Endothelial cell of umbilical vein (primary cell): ENCODE measurements around the gene AUTS2. TPM values are rescaled to one million over a fixed set of nuclear protein-coding genes. Genes with fewer than 3 reads are reported as not detected.

ENCODE experiments used
- BruUV-seq: library from RNA; stranded (reverse); fragments of 400-500 nt; replicated peaks from 2 replicates; lab custom pipeline; 2021; lab: Mats Ljungman, UMichigan
- CTCF ChIA-PET: fragments of 300-600, 350-600 bp; sonication (Branson Sonifier 250); formaldehyde crosslinking; loops from one replicate; lab custom pipeline; 2021; ENCODE audit warnings: antibody characterized with exemption, inconsistent platforms; lab: Charles Lee
- POLR2A ChIA-PET: fragments of 300-600, 350-600 bp; sonication (Branson Sonifier 250); formaldehyde crosslinking; loops from one replicate; lab custom pipeline; 2021; ENCODE audit warnings: antibody characterized with exemption, inconsistent platforms; lab: Charles Lee
- DNase-seq: peaks from one replicate; pipeline ENCODE4 v3.0.0-alpha.2; 2011; ENCODE audit warnings: low read depth, low spot score
- FAIRE-seq: peaks from 2 replicates; lab custom pipeline; 2011; peaks lifted over from hg19 to GRCh38; lab: Jason Lieb, UNC
- H2AFZ ChIP-seq: 2 replicates; pipeline ENCODE4 v1.6.0; 2012; ENCODE audit warnings: low read depth, low read length, control low read depth, inconsistent platforms
- H3K27ac ChIP-seq: 2 replicates; pipeline ENCODE4 v1.5.1; 2011; ENCODE audit warnings: low read depth, mild to moderate bottlenecking, control low read depth, low read length, moderate library complexity; ENCODE audit not compliant: insufficient read depth
- H3K27me3 ChIP-seq, 2 experiments: 2 replicates each; pipeline versions ENCODE4 v1.6.0 to v1.6.1; 2011; ENCODE audit warnings: low read length in 2 of 2, mixed read lengths in 1 of 2; ENCODE audit not compliant: control insufficient read depth in 2 of 2, insufficient read depth in 2 of 2
- H3K36me3 ChIP-seq, 2 experiments: 2 replicates in 1 of 2; 3 replicates in 1 of 2; pipeline ENCODE4 v1.5.1; 2011; ENCODE audit warnings: low read length in 2 of 2, mild to moderate bottlenecking in 1 of 2, moderate library complexity in 1 of 2; ENCODE audit not compliant: control insufficient read depth in 2 of 2, insufficient read depth in 2 of 2; ENCODE audit errors: extremely low read depth in 1 of 2
- H3K4me1 ChIP-seq: 3 replicates; pipeline ENCODE4 v1.5.1; 2011; ENCODE audit warnings: mild to moderate bottlenecking, low read length; ENCODE audit not compliant: control insufficient read depth, insufficient read depth; ENCODE audit errors: extremely low read depth
- H3K4me2 ChIP-seq: 2 replicates; pipeline ENCODE4 v1.6.1; 2011; ENCODE audit warnings: low read length, control low read depth, mixed read lengths; ENCODE audit not compliant: insufficient read depth
- H3K4me3 ChIP-seq, 3 experiments: fragments of 200-600 bp in 1 of 3; sonication (generic), shearing (Covaris generic) in 1 of 3; replicated peaks in 1 of 3; 2 replicates each; pipeline ENCODE4 v1.5.1; 2011 to 2016; ENCODE audit warnings: control low read depth in 3 of 3, low read length in 3 of 3, mild to moderate bottlenecking in 2 of 3, inconsistent platforms in 1 of 3, low read depth in 1 of 3, moderate library complexity in 1 of 3; ENCODE audit not compliant: insufficient read depth in 1 of 3
- H3K79me2 ChIP-seq: 2 replicates; pipeline ENCODE4 v1.6.0; 2012; ENCODE audit warnings: low read length, inconsistent platforms; ENCODE audit not compliant: control insufficient read depth, insufficient read depth
- H3K9ac ChIP-seq: replicated peaks from 2 replicates; pipeline ENCODE3; 2011; ENCODE audit warnings: low read length, control low read depth; ENCODE audit not compliant: insufficient read depth; ENCODE audit errors: extremely low read depth
- H3K9me1 ChIP-seq: replicated peaks from 3 replicates; pipeline ENCODE4 v1.6.0; 2011; ENCODE audit warnings: mild to moderate bottlenecking, low read length; ENCODE audit not compliant: control insufficient read depth, insufficient read depth; ENCODE audit errors: extremely low read depth
- H3K9me3 ChIP-seq: replicated peaks from 2 replicates; pipeline ENCODE4 v1.5.1; 2012; ENCODE audit warnings: low read length, inconsistent platforms; ENCODE audit not compliant: control insufficient read depth, insufficient read depth
- H4K20me1 ChIP-seq: replicated peaks from 2 replicates; pipeline ENCODE3; 2011; ENCODE audit warnings: mild to moderate bottlenecking, low read length; ENCODE audit not compliant: control insufficient read depth, insufficient read depth; ENCODE audit errors: extremely low read depth
- CTCF ChIP-seq, 2 donors: IDR thresholded peaks; 1 replicate in 1 of 2; 2 replicates in 1 of 2; pipeline ENCODE4 v1.5.1; 2011; ENCODE audit warnings: low read length in 2 of 2, mild to moderate bottlenecking in 2 of 2, moderate library complexity in 2 of 2, control low read depth in 1 of 2, inconsistent platforms in 1 of 2, low read depth in 1 of 2; ENCODE audit not compliant: insufficient read depth in 1 of 2; ENCODE audit errors: extremely low read depth in 1 of 2
- EZH2 ChIP-seq: IDR thresholded peaks from 2 replicates; pipeline ENCODE4 v1.6.1; 2012; ENCODE audit warnings: borderline replicate concordance, low read depth, mild to moderate bottlenecking, moderate library complexity, low read length, inconsistent platforms; ENCODE audit not compliant: severe bottlenecking
- FOS ChIP-seq: IDR thresholded peaks from 2 replicates; pipeline ENCODE4 v1.6.1; 2011; ENCODE audit warnings: mild to moderate bottlenecking, low read length, moderate library complexity, borderline replicate concordance; ENCODE audit not compliant: insufficient read depth
- GATA2 ChIP-seq: IDR thresholded peaks from 2 replicates; pipeline ENCODE4 v1.7.0; 2011; ENCODE audit warnings: low read depth, mild to moderate bottlenecking, moderate library complexity, mixed read lengths, low read length; ENCODE audit not compliant: insufficient read length, insufficient read depth
- MAX ChIP-seq: IDR thresholded peaks from 2 replicates; pipeline ENCODE4 v1.6.1; 2011; ENCODE audit not compliant: insufficient read depth, insufficient read length
- MYC ChIP-seq: IDR thresholded peaks from one replicate; pipeline ENCODE4 v1.6.1; 2011; ENCODE audit warnings: mild to moderate bottlenecking, low read depth, low read length
- POLR2A ChIP-seq: IDR thresholded peaks from 2 replicates; pipeline ENCODE4 v1.6.1; 2012; ENCODE audit warnings: low read depth, mild to moderate bottlenecking, control low read depth, low read length
- POLR2AphosphoS5 ChIP-seq: IDR thresholded peaks from 2 replicates; pipeline ENCODE4 v1.6.1; 2012; ENCODE audit warnings: low read depth, mild to moderate bottlenecking, control low read depth, low read length, moderate library complexity; ENCODE audit not compliant: insufficient read depth
- dilution Hi-C: fragments of 300-500 bp; cut with MboI; formaldehyde crosslinking; loops from one replicate; pipeline ENCODE4 v1.15.0; 2019; ENCODE audit warnings: low sequenced_read_pairs; ENCODE audit not compliant: extremely low pct_ligation_motif_present
- intact Hi-C: fragments of 100-400 bp; cut with micrococcal nuclease; formaldehyde crosslinking; loops from one replicate; pipeline ENCODE4 v1.10.0; 2022
- polyA plus RNA-seq, 4 experiments: library from polyadenylated mRNA; depleted of rRNA in 3 of 4; stranded (reverse) in 3 of 4; unstranded in 1 of 4; fragments of >200 nt; gene quantifications; 2 replicates each; pipeline versions ENCODE4 v1.2.1 to v1.2.3, GENCODE V29; 2011 to 2012; ENCODE audit warnings: missing spikeins in 1 of 4
- total RNA-seq: library from RNA; stranded (reverse); gene quantifications from 2 replicates; pipeline ENCODE4 v1.2.3, GENCODE V29; 2021

Gene AUTS2
- total and polyA plus RNA-seq, 2 donors (not counting 3 experiments of a cell fraction or from before 2014, with no cell fraction given) = 0.59 to 8.0 TPM

- DNase-seq = no peak
- Histone ChIP-seq H3K4me2 (no peak overlapping the region), H3K4me1 (no peaks in the 10 kb centered on the region), H3K9ac (no peak overlapping the region), H3K4me3 (no peak overlapping the region), H3K9me3 (no peaks in the 10 kb centered on the region), H3K79me2 (no peaks in the 10 kb centered on the region), H4K20me1 (no peaks in the 10 kb centered on the region), H2AFZ (no peak overlapping the region), H3K27me3 (no peaks in the 10 kb centered on the region), H3K36me3 (no peaks in the 10 kb centered on the region), H3K9me1 (no peaks in the 10 kb centered on the region), H3K27ac (no peak overlapping the region)
- no peak for TF ChIP-seq CTCF (IDR thresholded peaks at IDR 0.05; ENCODE audit: extremely low read depth in 1 of 2, insufficient read depth in 1 of 2, low read depth in 1 of 2, low read length in 2 of 2)
- intact Hi-C loops (no loop called here), dilution Hi-C loops (no loop called here)
- no peak for FAIRE-seq
- no TSS peak for BruUV-seq
- ChIA-PET POLR2A (no interaction called here), CTCF (no interaction called here)
Measured at GRCh38 chr7:70741666-70742065, 1143.4 kb downstream of the AUTS2 start.

DNA sequence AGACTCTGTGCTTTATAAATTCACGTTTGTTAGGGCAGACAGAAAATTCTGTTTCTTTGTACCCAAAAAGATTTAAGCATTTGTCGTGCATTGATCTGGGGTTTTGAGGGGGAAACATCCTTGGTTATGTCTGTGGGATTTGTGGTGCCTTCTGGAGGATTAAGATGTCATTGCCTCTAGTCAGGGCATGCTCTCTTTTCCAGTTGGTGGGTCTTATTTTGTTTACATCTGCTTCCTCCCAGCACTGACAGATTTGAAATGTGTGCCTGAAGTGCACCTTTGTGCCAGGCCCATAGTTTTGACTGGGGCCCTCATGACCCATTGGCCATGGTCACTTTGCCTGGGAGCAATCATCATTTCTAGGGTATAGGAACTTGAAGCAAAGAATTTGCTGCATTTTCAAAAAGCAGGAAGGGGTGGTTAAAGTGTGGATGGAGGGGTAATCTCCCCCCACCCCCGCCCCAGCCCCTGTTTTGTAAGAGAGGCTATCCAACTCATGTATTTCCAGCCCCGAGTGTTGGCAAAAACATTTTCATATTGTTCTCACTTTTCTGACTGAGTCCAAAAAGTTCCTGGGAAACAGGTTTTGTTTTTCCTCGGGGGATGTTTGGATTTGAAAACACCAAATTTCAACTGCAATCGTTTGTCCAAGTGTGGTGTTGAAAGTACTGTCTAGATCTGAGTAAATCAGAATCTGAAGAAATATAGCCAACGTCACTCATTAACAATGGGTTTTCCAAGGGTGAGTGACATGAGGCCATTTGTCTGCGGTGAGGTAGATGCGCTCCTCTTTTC is 1145.5 kb downstream of the AUTS2 start:
- CTCF ChIA-PET = no interaction called here
- DNase-seq = no peak
- BruUV-seq = no TSS peak
- Histone ChIP-seq H3K4me1 (no peaks in the 10 kb centered on the region), H3K9me1 (no peaks in the 10 kb centered on the region), H3K27ac (no peak overlapping the region), H3K4me3 (no peak overlapping the region), H4K20me1 (no peaks in the 10 kb centered on the region), H3K27me3 (no peaks in the 10 kb centered on the region), H2AFZ (no peak overlapping the region), H3K36me3 (no peaks in the 10 kb centered on the region), H3K9ac (no peak overlapping the region), H3K79me2 (no peaks in the 10 kb centered on the region), H3K9me3 (no peaks in the 10 kb centered on the region), H3K4me2 (no peak overlapping the region)
- no peak for FAIRE-seq
- POLR2A ChIA-PET = no interaction called here
- TF ChIP-seq EZH2 (no peak), FOS (no peak), MAX (no peak), POLR2AphosphoS5 (no peak), POLR2A (no peak), GATA2 (no peak), MYC (no peak)
- intact Hi-C loops = no loop called here
- dilution Hi-C loops = no loop called here
